Measurements from ENCODE around the gene ACBD6.

ACBD6 gene

DNA sequence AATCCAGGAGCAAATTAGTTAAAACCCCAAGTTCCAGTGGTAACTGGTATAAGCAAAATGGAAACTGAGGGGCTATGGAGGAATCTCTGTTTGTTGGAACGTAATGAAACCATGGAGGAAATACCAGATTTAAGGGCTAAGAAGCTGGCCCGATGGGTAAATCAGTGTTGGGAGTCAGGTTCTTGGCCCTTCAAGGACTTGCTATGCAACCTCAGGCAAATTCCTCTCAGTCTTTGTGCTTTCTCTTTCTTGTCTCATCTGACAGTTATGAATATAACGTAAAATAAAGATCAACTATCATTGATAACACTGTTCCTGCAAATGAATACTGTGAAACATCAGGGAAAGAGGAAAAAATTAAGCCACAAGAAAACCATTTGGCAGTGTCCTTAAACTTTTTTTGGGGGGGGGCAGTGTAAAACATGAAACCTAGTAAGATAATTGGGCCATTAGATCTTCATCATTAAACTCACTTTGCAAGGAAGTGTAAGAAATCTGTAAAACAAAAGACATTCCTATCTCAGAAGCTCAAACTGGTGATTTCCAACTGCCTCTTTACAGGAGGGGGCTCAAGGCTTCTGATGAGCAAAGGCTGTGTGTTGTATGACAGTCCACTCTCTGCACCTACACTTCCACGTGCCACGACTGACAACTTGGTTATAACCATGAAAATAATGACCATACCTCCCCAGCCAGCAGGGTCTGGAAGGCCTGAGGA lies 224.7 kb downstream of the ACBD6 start:
- Histone ChIP-seq H3K9me3 (ENCODE audit: severe bottlenecking) (peaks cover 2% of the 10 kb centered on the region), H3K27ac (no peak overlapping the region), H3K4me3 (ENCODE audit: low read depth, low read length) (no peak overlapping the region), H3K36me3 (peaks cover 60% of the 10 kb centered on the region), H3K27me3 (ENCODE audit: insufficient read depth, low read depth, severe bottlenecking) (no peaks in the 10 kb centered on the region)
- TF ChIP-seq, protein P1, sequence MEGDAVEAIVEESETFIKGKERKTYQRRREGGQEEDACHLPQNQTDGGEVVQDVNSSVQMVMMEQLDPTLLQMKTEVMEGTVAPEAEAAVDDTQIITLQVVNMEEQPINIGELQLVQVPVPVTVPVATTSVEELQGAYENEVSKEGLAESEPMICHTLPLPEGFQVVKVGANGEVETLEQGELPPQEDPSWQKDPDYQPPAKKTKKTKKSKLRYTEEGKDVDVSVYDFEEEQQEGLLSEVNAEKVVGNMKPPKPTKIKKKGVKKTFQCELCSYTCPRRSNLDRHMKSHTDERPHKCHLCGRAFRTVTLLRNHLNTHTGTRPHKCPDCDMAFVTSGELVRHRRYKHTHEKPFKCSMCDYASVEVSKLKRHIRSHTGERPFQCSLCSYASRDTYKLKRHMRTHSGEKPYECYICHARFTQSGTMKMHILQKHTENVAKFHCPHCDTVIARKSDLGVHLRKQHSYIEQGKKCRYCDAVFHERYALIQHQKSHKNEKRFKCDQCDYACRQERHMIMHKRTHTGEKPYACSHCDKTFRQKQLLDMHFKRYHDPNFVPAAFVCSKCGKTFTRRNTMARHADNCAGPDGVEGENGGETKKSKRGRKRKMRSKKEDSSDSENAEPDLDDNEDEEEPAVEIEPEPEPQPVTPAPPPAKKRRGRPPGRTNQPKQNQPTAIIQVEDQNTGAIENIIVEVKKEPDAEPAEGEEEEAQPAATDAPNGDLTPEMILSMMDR (IDR thresholded peaks at IDR 0.05; ENCODE audit: low read depth, low read length) = no peak
- DNase-seq = no peak

- H3K27me3 ChIP-seq (ENCODE audit: insufficient read depth, low read depth, severe bottlenecking) = no peaks in the 10 kb centered on the region
- H3K4me3 ChIP-seq (ENCODE audit: low read depth, low read length) = no peak overlapping the region
- no peak for DNase-seq
- peaks cover 61% of the 10 kb centered on the region for H3K36me3 ChIP-seq
- H3K27ac ChIP-seq = no peak overlapping the region
- H3K9me3 ChIP-seq (ENCODE audit: severe bottlenecking) = peaks cover 2% of the 10 kb centered on the region
- TF ChIP-seq, protein P1 (IDR thresholded peaks at IDR 0.05; ENCODE audit: low read depth, low read length) = no peak
Observed at GRCh38 chr1:180275726-180276125, 226.7 kb downstream of the ACBD6 start.

DNA sequence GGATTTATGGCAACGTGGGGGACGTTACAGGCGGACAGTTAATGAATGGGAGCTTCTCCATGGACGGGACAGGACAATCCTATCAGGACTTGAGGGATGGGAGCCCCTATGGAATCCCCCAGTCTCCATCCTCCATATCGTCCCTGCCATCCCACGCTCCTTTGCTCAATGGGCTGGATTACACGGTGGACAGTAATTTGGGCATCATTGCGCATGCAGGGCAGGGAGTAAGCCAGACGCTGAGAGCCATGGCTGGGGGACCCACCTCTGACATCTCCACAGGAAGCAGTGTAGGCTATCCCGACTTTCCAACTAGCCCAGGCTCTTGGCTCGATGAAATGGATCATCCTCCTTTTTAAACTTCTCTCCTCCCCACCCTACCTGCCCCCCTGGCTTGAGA lies 228.2 kb downstream of the ACBD6 start:
- no peak overlapping the region for H3K4me3 ChIP-seq (ENCODE audit: low read depth, low read length)
- TF ChIP-seq, protein P1 (IDR thresholded peaks at IDR 0.05; ENCODE audit: low read depth, low read length) = no peak
- peaks cover 58% of the 10 kb centered on the region for H3K36me3 ChIP-seq
- H3K27ac ChIP-seq = no peak overlapping the region
- DNase-seq = no peak
- no peaks in the 10 kb centered on the region for H3K27me3 ChIP-seq (ENCODE audit: insufficient read depth, low read depth, severe bottlenecking)
- peaks cover 2% of the 10 kb centered on the region for H3K9me3 ChIP-seq (ENCODE audit: severe bottlenecking)

DNA sequence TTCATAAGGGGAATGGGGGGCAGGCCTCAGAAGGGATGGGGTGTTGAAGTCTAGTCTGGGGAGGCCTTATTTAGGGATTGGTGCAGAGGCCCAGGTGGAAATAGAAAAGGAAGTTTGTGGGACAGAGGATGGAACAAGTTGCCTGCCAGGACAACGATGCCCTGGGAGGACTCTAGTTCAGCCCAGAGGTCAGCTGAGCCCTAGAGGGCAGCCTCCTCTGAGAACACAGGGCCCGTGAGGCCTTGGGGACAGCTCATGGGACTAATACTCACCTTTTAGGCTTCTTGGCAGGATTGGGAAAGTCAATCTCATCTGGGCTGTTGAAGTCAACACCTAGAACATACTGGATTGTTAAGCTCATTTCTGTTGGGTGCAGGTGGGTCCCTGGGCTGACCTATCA lies 229.3 kb downstream of the ACBD6 start:
- TF ChIP-seq, protein P1 (IDR thresholded peaks at IDR 0.05; ENCODE audit: low read depth, low read length) = no peak
- no peak for DNase-seq
- H3K4me3 ChIP-seq (ENCODE audit: low read depth, low read length) = no peak overlapping the region
- no peaks in the 10 kb centered on the region for H3K27me3 ChIP-seq (ENCODE audit: insufficient read depth, low read depth, severe bottlenecking)
- no peak overlapping the region for H3K27ac ChIP-seq
- H3K36me3 ChIP-seq = peaks cover 57% of the 10 kb centered on the region
- H3K9me3 ChIP-seq (ENCODE audit: severe bottlenecking) = peaks cover 2% of the 10 kb centered on the region

- Histone ChIP-seq H3K4me3 (ENCODE audit: low read depth, low read length) (no peak overlapping the region), H3K36me3 (peaks cover 50% of the 10 kb centered on the region), H3K27me3 (ENCODE audit: insufficient read depth, low read depth, severe bottlenecking) (no peaks in the 10 kb centered on the region), H3K9me3 (ENCODE audit: severe bottlenecking) (peaks cover 2% of the 10 kb centered on the region), H3K27ac (0 out of 2 replicates have a peak overlapping the region, but pooled peaks have one; percentile 43)
- TF ChIP-seq, protein P1 (IDR thresholded peaks at IDR 0.05; ENCODE audit: low read depth, low read length) = no peak
- DNase-seq = no peak
Observed at GRCh38 chr1:180272395-180272794, 230.0 kb downstream of the ACBD6 start.

All from WERI-Rb-1 (cell line).